HCT116 (cell line): Measurements from ENCODE around the gene BNIP5.

Source experiments
- CEBPB ChIP-seq: IDR thresholded peaks from 2 replicates; pipeline ENCODE4 v1.6.1; 2012; ENCODE audit warnings: low read depth
- CTCF ChIP-seq, 3 experiments: fragments of 200-600 bp in 1 of 3; sonication (generic) in 1 of 3; IDR thresholded peaks in 2 of 3; conservative IDR thresholded peaks in 1 of 3; 2 replicates each; pipeline ENCODE4 v1.5.1; 2012 to 2017; ENCODE audit warnings: low read depth in 2 of 3, low read length in 2 of 3, antibody characterized with exemption in 1 of 3, borderline replicate concordance in 1 of 3, control low read depth in 1 of 3, mild to moderate bottlenecking in 1 of 3, mixed read lengths in 1 of 3, mixed run types in 1 of 3, moderate library complexity in 1 of 3; ENCODE audit not compliant: insufficient read depth in 1 of 3
- EGR1 ChIP-seq: IDR thresholded peaks from 2 replicates; pipeline ENCODE4 v1.6.1; 2012; ENCODE audit warnings: low read depth
- EZH2 ChIP-seq: fragments of 200-600 bp; sonication (generic); IDR thresholded peaks from 2 replicates; pipeline ENCODE4 v1.6.1; 2017; ENCODE audit warnings: antibody characterized with exemption, mixed run types
- JUND ChIP-seq: IDR thresholded peaks from 2 replicates; pipeline ENCODE4 v1.6.1; 2012
- POLR2AphosphoS5 ChIP-seq: IDR thresholded peaks from 2 replicates; pipeline ENCODE4 v1.6.1; 2011; ENCODE audit warnings: mild to moderate bottlenecking, low read depth, low read length, moderate library complexity
- SIN3A ChIP-seq: IDR thresholded peaks from 2 replicates; pipeline ENCODE4 v1.6.1; 2012; ENCODE audit warnings: low read depth
- SP1 ChIP-seq: IDR thresholded peaks from 2 replicates; pipeline ENCODE4 v1.6.1; 2012; ENCODE audit warnings: low read depth
- SRF ChIP-seq: IDR thresholded peaks from 2 replicates; pipeline ENCODE4 v1.6.1; 2012; ENCODE audit warnings: low read depth
- YY1 ChIP-seq: IDR thresholded peaks from 2 replicates; pipeline ENCODE4 v1.6.1; 2011; ENCODE audit warnings: low read length, low read depth, moderate library complexity, mild to moderate bottlenecking; ENCODE audit not compliant: insufficient replicate concordance; ENCODE audit errors: extremely low read depth
- ZNF274 ChIP-seq: fragments of 200-500 bp; sonication (Bioruptor generic); IDR thresholded peaks from 2 replicates; pipeline ENCODE4 v1.6.1; 2014; ENCODE audit warnings: mild to moderate bottlenecking, low read depth, low read length, inconsistent platforms
- TF ChIP-seq, protein P1 (sequence below): IDR thresholded peaks from 2 replicates; pipeline ENCODE4 v1.6.1; 2012

DNA sequence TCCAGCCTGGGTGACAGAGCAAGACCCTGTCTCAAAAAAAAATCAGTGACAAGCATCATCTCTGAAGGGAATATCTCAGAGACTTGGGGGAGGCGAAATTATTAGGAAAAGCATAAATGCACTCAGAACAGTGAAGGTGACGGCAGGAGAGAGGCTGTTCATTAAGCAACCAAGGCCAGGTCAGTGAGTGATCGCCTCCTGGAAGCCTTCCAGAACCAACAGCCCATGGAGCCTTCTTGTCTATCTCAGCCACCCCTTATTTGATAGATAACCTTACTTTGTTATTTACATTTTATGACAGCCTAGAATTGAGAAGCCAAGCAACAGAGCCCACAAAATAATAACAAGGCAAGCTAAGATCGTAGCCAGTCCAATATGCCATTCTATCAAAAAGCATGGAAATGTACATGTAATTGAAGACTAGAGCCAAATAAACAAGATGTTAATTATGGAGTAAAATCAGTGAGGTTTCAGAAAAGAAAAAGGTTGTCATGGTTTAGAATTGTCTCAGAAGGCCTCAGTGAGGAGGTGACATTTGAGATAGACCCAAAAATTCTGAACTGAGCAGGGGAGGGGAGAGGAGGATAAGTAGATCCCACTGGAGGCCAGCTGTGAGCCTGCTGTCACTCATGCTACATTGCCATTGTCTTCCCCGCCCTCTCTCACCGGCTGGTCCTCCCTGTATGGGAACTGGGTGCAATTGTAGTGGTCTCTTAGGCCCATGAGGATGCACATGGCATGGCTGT, 17.8 kb downstream of the BNIP5 start:
- TF ChIP-seq, protein P1, sequence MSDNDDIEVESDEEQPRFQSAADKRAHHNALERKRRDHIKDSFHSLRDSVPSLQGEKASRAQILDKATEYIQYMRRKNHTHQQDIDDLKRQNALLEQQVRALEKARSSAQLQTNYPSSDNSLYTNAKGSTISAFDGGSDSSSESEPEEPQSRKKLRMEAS: no peak
- TF ChIP-seq CTCF (IDR thresholded peaks at IDR 0.05 in 2 of 3, conservative IDR thresholded peaks at IDR 0.05 in 1 of 3; ENCODE audit: borderline replicate concordance in 1 of 3, insufficient read depth in 1 of 3, low read depth in 2 of 3, low read length in 2 of 3) (no peak), SIN3A (no peak), CEBPB (no peak), YY1 (no peak), EZH2 (no peak), ZNF274 (no peak), POLR2AphosphoS5 (no peak), SRF (no peak), JUND (no peak), SP1 (no peak), EGR1 (no peak)
